Measurements from ENCODE around the gene GHDC. TPM values are rescaled to one million over a fixed set of nuclear protein-coding genes. Genes with fewer than 3 reads are reported as not detected.

The GHDC gene
- total and polyA plus RNA-seq, 2 of the 13 experiments (the other 11 are each of a cell fraction or from before 2014, with no cell fraction given) = 15.4 to 22.5 TPM

GRCh38 chr17:42221886-42222745 lies 27.8 kb upstream of the GHDC start (continued):
- TF ChIP-seq CTCF (CRISPR knock-in tag; IDR thresholded peaks at IDR 0.05) = peak; percentile 80
- TF ChIP-seq TEF (CRISPR knock-in tag; IDR thresholded peaks at IDR 0.05) = no peak
- 0 out of 2 replicates have a peak, but pooled peaks have one; percentile 9 for TF ChIP-seq ZMYM3 (CRISPR knock-in tag; IDR thresholded peaks at IDR 0.05)
- TF ChIP-seq NBN (conservative IDR thresholded peaks at IDR 0.05) = no peak
- 0 out of 2 replicates have a peak, but pooled peaks have one; percentile 29 for TF ChIP-seq SPEN (CRISPR knock-in tag; IDR thresholded peaks at IDR 0.05; ENCODE audit: low read depth)
- TF ChIP-seq FOXK1 (CRISPR knock-in tag; IDR thresholded peaks at IDR 0.05; ENCODE audit: borderline replicate concordance, low read depth) = no peak
- no peak for TF ChIP-seq PHB2 (IDR thresholded peaks at IDR 0.05; ENCODE audit: partially characterized antibody)
- no peak for TF ChIP-seq TRIM24 (CRISPR knock-in tag; IDR thresholded peaks at IDR 0.05)
- no peak for TF ChIP-seq ZNF362 (CRISPR knock-in tag; IDR thresholded peaks at IDR 0.05; ENCODE audit: borderline replicate concordance)
- TF ChIP-seq SP4 (CRISPR knock-in tag; IDR thresholded peaks at IDR 0.05) = 0 out of 2 replicates have a peak, but pooled peaks have one; percentile 29
- TF ChIP-seq DDIT3 (CRISPR knock-in tag; IDR thresholded peaks at IDR 0.05) = no peak
- peak; percentile 18; the same call in 1 of the 2 replicates for TF ChIP-seq ZNF292 (CRISPR knock-in tag; IDR thresholded peaks at IDR 0.05; ENCODE audit: borderline replicate concordance, low read depth)
- no peak for TF ChIP-seq SRSF4 (IDR thresholded peaks at IDR 0.05; ENCODE audit: low read depth, low read length, poor library complexity, severe bottlenecking)
- TF ChIP-seq HIVEP1 (CRISPR knock-in tag; IDR thresholded peaks at IDR 0.05) = no peak
- peak; percentile 38; the same call in 1 of the 2 replicates for TF ChIP-seq ZNF431 (CRISPR knock-in tag; IDR thresholded peaks at IDR 0.05; ENCODE audit: borderline replicate concordance, low read depth)
- TF ChIP-seq ZNF720 (CRISPR knock-in tag; IDR thresholded peaks at IDR 0.05) = no peak
- no peak for TF ChIP-seq ZNF33A (CRISPR knock-in tag; IDR thresholded peaks at IDR 0.05; ENCODE audit: borderline replicate concordance)
- TF ChIP-seq ZBTB49 (CRISPR knock-in tag; IDR thresholded peaks at IDR 0.05; ENCODE audit: borderline replicate concordance) = no peak
- TF ChIP-seq CERS6 (CRISPR knock-in tag; IDR thresholded peaks at IDR 0.05) = no peak
- no peak for TF ChIP-seq NR2F6 (IDR thresholded peaks at IDR 0.05)
- TF ChIP-seq NR2F6 (CRISPR knock-in tag; IDR thresholded peaks at IDR 0.05) = 0 out of 2 replicates have a peak, but pooled peaks have one; percentile 20
- TF ChIP-seq RBM39 (IDR thresholded peaks at IDR 0.05; ENCODE audit: low read depth, low read length, poor library complexity, severe bottlenecking) = no peak
